Activated effector memory CD4-positive, alpha-beta T cell treated with anti-CD3 and anti-CD28 coated beads, Interleukin-2, amount 50 U/mL, for 16 hours (primary cell): ENCODE measurements around the gene ELFN1.
A peak's percentile ranks its signal among the peaks of the same experiment; 100 is the strongest.

Experiments used
- DNase-seq: peaks from one replicate; pipeline ENCODE4 v3.0.0-alpha.2; 2020

The ELFN1 gene

GRCh38 chr7:1745576-1746490 lies 75.8 kb downstream of the ELFN1 start:
- DNase-seq, result no peak

DNA sequence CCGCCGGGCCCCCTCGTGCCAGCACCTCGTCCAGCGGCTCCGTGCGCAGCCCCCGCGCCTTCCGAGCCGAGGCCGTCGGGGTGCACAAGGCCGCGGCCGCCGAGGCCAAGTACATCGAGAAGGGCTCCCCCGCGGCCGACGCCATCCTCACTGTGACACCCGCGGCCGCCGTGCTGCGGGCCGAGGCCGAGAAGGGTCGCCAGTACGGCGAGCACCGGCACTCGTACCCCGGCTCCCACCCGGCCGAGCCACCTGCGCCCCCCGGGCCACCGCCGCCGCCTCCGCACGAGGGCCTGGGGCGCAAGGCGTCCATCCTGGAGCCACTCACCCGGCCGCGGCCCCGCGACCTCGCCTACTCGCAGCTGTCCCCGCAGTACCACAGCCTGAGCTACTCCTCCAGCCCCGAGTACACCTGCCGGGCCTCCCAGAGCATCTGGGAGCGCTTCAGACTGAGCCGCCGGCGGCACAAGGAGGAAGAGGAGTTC lies 76.5 kb downstream of the ELFN1 start:
- no peak for DNase-seq

DNA sequence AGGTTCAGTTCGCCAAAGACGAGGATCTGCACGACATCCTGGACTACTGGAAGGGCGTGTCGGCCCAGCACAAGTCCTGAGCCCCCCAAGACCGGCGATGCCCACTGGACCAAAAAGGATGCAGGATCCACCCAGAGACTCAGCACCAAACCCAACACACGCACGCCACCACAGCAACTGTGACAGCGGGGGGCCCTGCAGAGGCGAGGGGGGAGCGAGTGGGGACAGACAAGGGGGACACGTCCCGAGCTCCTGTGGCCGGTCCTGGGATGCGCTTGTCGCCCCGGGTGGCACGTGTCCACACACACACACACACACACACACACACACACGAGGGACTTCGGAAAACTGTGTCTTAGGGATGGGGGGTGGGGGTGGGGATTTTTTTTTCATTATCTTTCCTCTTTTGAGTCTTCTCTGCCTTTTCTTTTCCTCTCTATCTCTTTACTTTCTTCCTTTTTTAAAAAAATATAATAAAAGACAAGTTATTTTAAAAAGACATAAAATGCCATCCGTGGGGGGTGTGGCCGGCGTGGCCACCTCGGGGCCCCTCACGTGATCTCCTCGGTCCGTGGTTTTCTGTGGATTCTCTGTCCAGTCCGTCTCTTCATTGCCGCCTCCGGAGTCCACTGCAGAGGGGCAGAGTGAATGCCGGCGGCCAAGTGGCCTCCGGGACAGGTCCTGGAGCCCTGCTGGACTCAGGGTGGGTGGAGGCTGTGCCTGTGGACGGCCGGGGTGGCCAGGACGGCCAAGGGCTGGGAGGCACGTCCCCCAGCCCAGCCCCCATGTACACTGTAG lies 77.1 kb downstream of the ELFN1 start:
- DNase-seq, result no peak

GRCh38 chr7:1748076-1748838 lies 78.2 kb downstream of the ELFN1 start:
- DNase-seq, result no peak

- no peak for DNase-seq
These were observed 78.7 kb downstream of the ELFN1 start for GRCh38 chr7:1748839-1749173.

DNA sequence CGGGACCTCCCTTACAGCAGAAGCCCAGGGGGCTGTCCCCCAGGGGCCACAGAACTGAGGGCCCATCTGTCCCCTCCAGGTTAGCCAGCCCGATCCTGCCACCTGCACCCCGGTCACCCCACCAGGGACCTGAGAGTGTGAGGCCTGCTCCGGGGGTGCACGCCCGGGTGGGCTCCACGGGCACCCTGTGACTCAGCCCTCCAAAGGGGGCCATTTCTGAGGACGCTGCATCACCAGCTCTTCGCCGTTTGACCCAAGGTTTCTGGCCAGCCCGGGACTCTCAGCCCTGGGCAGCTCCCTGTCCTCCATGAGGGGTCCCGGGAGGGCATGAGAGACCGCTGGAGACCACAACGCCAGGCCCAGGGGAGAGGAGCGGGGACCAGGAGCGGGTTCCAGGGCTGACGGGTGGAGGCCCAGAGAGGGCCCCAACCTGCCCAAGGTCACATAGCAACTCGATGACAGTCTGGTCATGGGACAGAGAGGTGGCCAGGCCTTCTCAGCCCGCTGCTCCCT lies 79.3 kb downstream of the ELFN1 start:
- DNase-seq, result no peak

GRCh38 chr7:1749864-1750466 lies 79.9 kb downstream of the ELFN1 start:
- no peak for DNase-seq

DNA sequence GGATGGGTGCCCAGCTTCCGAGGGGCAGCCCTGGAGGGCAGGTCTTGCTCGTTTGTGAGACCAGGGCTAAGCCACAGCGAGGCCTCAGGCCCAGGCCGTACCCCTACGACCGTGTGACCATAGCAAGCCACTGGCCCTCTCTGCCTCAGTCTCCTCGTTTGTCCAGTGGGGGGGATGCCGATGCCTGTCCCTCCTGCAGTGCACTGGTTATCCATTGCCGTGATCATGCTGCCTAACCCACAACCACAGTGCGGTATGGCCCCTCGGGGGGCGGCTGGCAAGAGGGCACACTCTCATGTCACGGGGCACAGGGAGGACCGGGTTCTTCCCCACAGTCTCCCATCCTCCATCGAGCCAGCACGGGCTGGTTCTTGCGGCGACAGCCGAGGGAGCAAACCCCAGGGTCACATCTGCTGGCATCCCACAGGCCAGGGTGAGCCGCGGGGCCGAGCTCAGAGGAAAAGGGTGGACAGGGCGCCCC lies 80.5 kb downstream of the ELFN1 start:
- DNase-seq, result no peak

DNA sequence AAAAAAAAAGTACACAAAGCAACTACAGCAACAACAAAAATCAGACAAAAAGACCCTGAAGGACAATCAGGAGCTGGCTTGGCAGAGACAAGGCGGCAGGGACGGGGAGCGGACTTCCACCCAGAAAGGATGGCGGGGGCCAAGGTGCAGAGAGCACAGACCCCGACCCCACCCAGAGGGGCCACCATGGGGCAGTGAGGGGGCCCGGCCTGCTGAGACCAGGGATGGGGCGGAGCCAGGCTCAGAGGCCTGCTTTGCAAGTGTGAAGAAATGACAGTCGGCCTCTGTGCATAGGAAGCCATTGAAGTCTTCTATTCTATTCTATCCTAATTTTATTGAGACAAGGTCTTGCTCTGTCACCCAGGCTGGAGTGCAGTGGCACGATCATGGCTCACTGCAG lies 82.0 kb downstream of the ELFN1 start:
- no peak for DNase-seq

GRCh38 chr7:1752771-1753563 lies 82.9 kb downstream of the ELFN1 start:
- no peak for DNase-seq

DNA sequence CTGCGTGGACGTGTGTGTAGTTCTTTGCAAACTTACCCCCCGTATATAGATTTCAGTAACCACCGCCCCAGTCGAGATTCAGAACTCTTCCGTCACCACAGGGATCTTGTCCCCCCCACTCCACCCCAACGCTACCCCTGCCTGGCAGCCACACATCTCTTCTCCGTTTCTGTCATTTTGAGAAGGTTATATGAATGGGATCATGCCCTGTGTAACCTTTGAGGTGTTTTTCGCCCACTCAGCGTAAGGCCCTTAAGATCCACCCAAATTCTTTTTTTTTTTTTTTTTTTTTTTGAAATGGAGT lies 83.4 kb downstream of the ELFN1 start:
- DNase-seq, result no peak

GRCh38 chr7:1754345-1754908 lies 84.3 kb downstream of the ELFN1 start:
- DNase-seq, result no peak

DNA sequence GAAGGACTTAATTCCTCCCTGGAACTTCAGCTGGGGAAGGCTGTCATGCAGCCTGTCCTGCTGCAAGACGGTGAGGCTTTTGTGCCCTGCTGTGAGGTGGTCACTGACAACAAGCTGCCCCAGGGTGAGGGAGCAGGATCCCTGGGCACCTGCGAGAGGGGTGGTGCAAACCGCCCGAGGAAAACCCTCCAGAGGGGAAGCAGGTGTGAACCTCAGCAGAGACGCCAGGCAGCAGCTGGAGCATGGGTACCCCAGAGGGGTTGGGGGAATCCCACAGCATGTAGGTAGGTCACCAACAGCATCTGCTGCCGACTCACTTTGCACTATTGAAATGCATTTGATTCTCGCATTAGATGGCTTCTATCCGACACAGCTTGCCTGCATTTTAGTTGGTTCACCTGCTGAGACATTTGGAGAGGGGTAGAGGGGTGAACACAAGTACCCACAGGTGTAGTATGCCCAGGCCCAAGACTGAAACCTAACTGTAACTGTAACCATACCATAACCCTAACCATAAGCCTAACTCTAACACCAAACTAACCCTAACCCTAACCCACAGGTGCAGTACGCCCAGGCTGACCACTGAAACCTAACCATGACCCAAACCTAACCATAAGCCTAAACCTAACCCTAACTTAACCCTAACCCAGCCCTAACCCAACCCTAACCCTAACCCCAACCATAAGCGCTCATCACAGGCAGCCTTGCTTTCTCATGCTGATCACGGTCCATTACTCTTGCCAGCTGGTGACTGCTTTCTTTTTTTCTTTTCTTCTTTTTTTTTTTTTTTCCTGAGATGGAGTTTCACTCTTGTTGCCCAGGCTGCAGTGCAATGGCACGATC lies 85.9 kb downstream of the ELFN1 start:
- no peak for DNase-seq

DNA sequence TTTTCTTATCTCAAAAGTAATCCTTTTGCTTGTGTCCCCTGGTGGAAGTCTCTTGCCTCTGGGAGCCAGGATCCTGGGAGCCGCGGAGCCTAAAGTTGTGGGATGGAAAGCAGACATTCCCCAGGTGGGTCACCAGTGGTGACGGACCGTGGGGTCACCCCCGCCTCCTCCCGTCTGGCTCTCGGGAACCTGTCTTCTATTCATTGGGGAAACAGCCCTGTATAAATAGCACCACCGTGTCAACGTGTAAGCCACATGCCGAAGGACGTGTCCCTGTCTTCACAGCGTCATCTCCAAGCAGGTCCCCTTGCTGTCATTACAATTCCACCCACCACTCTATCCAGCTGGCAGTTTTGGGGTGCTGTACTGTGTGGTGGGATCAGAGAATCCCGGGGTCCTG lies 87.5 kb downstream of the ELFN1 start:
- no peak for DNase-seq

DNA sequence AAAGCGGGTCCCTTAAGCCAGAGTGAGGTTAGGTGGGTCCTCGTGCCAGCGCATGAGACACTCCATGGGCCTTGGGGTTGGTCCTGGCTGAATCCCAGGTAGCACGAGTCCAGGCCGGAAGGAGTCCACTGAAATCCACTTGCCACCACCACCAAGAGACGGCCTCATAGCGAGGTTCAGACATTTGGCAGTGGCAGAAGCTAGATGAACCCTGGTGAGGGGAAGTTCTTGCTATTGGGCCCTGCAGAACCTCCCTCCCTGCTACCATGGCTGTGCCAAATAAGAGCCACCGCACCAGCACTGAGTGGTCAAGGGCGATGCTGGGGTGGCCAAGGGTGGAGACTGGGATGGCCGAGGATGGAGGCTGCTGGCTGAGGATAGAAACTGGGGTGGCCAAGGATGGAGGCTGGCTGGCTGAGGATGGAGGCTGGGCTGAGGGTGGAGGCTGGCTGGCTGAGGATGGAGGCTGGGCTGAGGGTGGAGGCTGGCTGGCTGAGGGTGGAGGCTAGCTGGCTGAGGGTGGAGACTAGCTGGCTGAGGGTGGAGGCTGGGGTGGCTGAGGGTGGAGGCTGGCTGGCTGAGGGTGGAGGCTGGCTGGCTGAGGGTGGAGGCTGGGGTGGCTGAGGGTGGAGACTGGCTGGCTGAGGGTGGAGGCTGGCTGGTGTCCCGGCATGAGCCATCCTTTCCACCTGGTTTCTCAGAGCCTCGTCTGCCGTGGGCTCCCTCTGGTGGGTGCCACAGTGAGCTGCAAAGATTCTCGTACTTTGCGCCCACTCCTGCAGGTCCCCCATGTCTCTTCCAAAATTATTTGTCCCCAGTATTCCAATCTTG lies 88.2 kb downstream of the ELFN1 start:
- DNase-seq, result peak; percentile 66

GRCh38 chr7:1758859-1759521 lies 88.9 kb downstream of the ELFN1 start:
- DNase-seq, result peak; percentile 53

GRCh38 chr7:1761097-1761496 lies 91.0 kb downstream of the ELFN1 start:
- DNase-seq, result peak; percentile 47

GRCh38 chr7:1761774-1762173 lies 91.7 kb downstream of the ELFN1 start:
- no peak for DNase-seq
